ENCODE data around the gene SLC12A9. TPM values are rescaled to one million over a fixed set of nuclear protein-coding genes. Genes with fewer than 3 reads are reported as not detected.

The SLC12A9 gene
- total RNA-seq, 2 donors from 2014 or later, result 22.0 to 29.4 TPM

GRCh38 chr7:100823140-100823525 is 29.4 kb upstream of the SLC12A9 start:
- Histone ChIP-seq H3K27me3 (replicated peaks; ENCODE audit: insufficient read depth) (no peaks in the 10 kb centered on the region), H3K9me3 (no peaks in the 10 kb centered on the region), H3K36me3 (peaks cover 9 to 21% of the 10 kb centered on the region in 2 donors), H3K4me1 (replicated peaks) (peaks cover 8% of the 10 kb centered on the region), H3K27ac (no peak overlapping the region), H3K4me3 (no peak overlapping the region)
- intact Hi-C loops (cut with DNase I), result no loop called here
- TF ChIP-seq CTCF (IDR thresholded peaks at IDR 0.05), result no peak
- TF ChIP-seq POLR2AphosphoS5 (IDR thresholded peaks at IDR 0.05), result no peak
- no peak for TF ChIP-seq POLR2A (IDR thresholded peaks at IDR 0.05)
- WGBS, result 44% methylated on average over 7 of the region's 7 CpGs
- no peak for DNase-seq (ENCODE audit: low spot score)

GRCh38 chr7:100823534-100823933 is 29.0 kb upstream of the SLC12A9 start:
- 80% methylated on average over 31 of the region's 31 CpGs for WGBS
- H3K9me3 ChIP-seq, result no peaks in the 10 kb centered on the region
- H3K4me1 ChIP-seq (replicated peaks), result peaks cover 8% of the 10 kb centered on the region
- no peak for DNase-seq (ENCODE audit: low spot score)
- intact Hi-C loops (cut with DNase I), result no loop called here
- H3K4me3 ChIP-seq, result no peak overlapping the region
- no peaks in the 10 kb centered on the region for H3K27me3 ChIP-seq (replicated peaks; ENCODE audit: insufficient read depth)
- TF ChIP-seq CTCF (IDR thresholded peaks at IDR 0.05) (no peak), POLR2A (IDR thresholded peaks at IDR 0.05) (no peak), POLR2AphosphoS5 (IDR thresholded peaks at IDR 0.05) (no peak)
- peaks cover 9 to 21% of the 10 kb centered on the region in 2 donors for H3K36me3 ChIP-seq
- H3K27ac ChIP-seq, result no peak overlapping the region

- Histone ChIP-seq H3K4me3 (peak overlapping the region; percentile 71 to 76), H3K4me1 (replicated peaks) (peaks cover 8% of the 10 kb centered on the region), H3K27ac (peak overlapping the region; percentile 70 to 85), H3K36me3 (peaks cover 7 to 17% of the 10 kb centered on the region in 2 donors), H3K27me3 (replicated peaks; ENCODE audit: insufficient read depth) (no peaks in the 10 kb centered on the region), H3K9me3 (no peaks in the 10 kb centered on the region)
- TF ChIP-seq POLR2A (IDR thresholded peaks at IDR 0.05), result no peak
- TF ChIP-seq CTCF (IDR thresholded peaks at IDR 0.05), result no peak
- TF ChIP-seq POLR2AphosphoS5 (IDR thresholded peaks at IDR 0.05), result no peak
- intact Hi-C loops (cut with DNase I), result loop anchor here (5.0 kb wide), 1 partner anchor 117 kb away; the partner anchor contains the start of gene POP7
- WGBS, result 19% methylated on average over 18 of the region's 18 CpGs
- no peak for DNase-seq (ENCODE audit: low spot score)
These were observed 27.9 kb upstream of the SLC12A9 start for GRCh38 chr7:100824499-100825214.

GRCh38 chr7:100825215-100825671 is 27.3 kb upstream of the SLC12A9 start:
- Histone ChIP-seq H3K9me3 (no peaks in the 10 kb centered on the region), H3K36me3 (peaks cover 2 to 12% of the 10 kb centered on the region in 2 donors), H3K4me1 (replicated peaks) (peaks cover 8% of the 10 kb centered on the region), H3K27me3 (replicated peaks; ENCODE audit: insufficient read depth) (no peaks in the 10 kb centered on the region), H3K27ac (peak overlapping the region; percentile 70 to 85), H3K4me3 (peak overlapping the region; percentile 71 to 76)
- peak; percentile 53 for DNase-seq (ENCODE audit: low spot score)
- 12% methylated on average over 16 of the region's 16 CpGs for WGBS
- TF ChIP-seq POLR2A (IDR thresholded peaks at IDR 0.05) (no peak), POLR2AphosphoS5 (IDR thresholded peaks at IDR 0.05) (no peak), CTCF (IDR thresholded peaks at IDR 0.05) (no peak)
- intact Hi-C loops (cut with DNase I), result loop anchor here (5.0 kb wide), 1 partner anchor 118 kb away; the partner anchor contains the start of gene POP7

Data from prostate gland (tissue), 2 donors.